Thoracic aorta (tissue), 2 donors: ENCODE measurements around the gene GATB. TPM values are rescaled to one million over a fixed set of nuclear protein-coding genes. Genes with fewer than 3 reads are reported as not detected.
"Not testable (repeated sequence)": the region's sequence is repeated elsewhere in the genome, so short reads cannot be mapped to it uniquely, and the experiment has no call there.

ENCODE experiments used
- ATAC-seq: fragments of 150-250 bp; one replicate; pipeline ENCODE4 v1.8.0; 2017; ENCODE audit warnings: low read depth; ENCODE audit not compliant: insufficient number of reproducible peaks, low FRiP score
- DNase-seq: peaks from one replicate; pipeline ENCODE4 v3.0.0-alpha.2; 2020; ENCODE audit warnings: low spot score
- H3K27ac ChIP-seq, 2 donors: fragments of 200-600 bp; sonication (generic); 1 replicate in 1 of 2; 2 replicates in 1 of 2; pipeline ENCODE4 v1.5.1; 2016; ENCODE audit warnings: mild to moderate bottlenecking in 2 of 2, moderate library complexity in 2 of 2
- H3K27me3 ChIP-seq: fragments of 200-600 bp; sonication (generic); replicated peaks from 2 replicates; pipeline ENCODE4 v1.6.0; 2016; ENCODE audit warnings: mild to moderate bottlenecking; ENCODE audit not compliant: insufficient read depth
- H3K36me3 ChIP-seq: fragments of 200-600 bp; sonication (generic); one replicate; pipeline ENCODE4 v1.5.1; 2016
- H3K4me1 ChIP-seq, 2 donors: fragments of 200-600 bp; sonication (generic); 1 replicate in 1 of 2; 2 replicates in 1 of 2; pipeline versions ENCODE4 v1.5.1 to v1.6.0; 2016; ENCODE audit warnings: low read depth in 2 of 2, mild to moderate bottlenecking in 1 of 2; ENCODE audit not compliant: control insufficient read depth in 1 of 2
- H3K4me3 ChIP-seq: fragments of 200-600 bp; sonication (generic); 2 replicates; pipeline ENCODE4 v1.5.1; 2016; ENCODE audit warnings: mild to moderate bottlenecking
- H3K9me3 ChIP-seq: fragments of 200-600 bp; sonication (generic); 2 replicates; pipeline ENCODE4 v1.5.1; 2016
- CTCF ChIP-seq: fragments of 200-600 bp; sonication (generic); IDR thresholded peaks from one replicate; pipeline ENCODE4 v1.5.1; 2019; ENCODE audit warnings: antibody characterized with exemption
- total RNA-seq, 2 donors: library from RNA; depleted of rRNA; stranded (reverse); fragments of >200 nt; gene quantifications; one replicate each; pipeline versions ENCODE4 v1.1.0 to v1.2.3, GENCODE V29; 2016

The GATB gene
- total RNA-seq, 2 donors from 2014 or later: 7.7 to 27.2 TPM

GRCh38 chr4:151745481-151746231, 15.2 kb downstream of the GATB start:
- H3K4me3 ChIP-seq: no peak overlapping the region
- H3K27me3 ChIP-seq: no peaks in the 10 kb centered on the region
- DNase-seq (no peak), ATAC-seq (no peak)
- H3K36me3 ChIP-seq: no peaks in the 10 kb centered on the region
- no peaks in the 10 kb centered on the region for H3K9me3 ChIP-seq
- H3K4me1 ChIP-seq: no peaks in the 10 kb centered on the region
- TF ChIP-seq CTCF: no peak
- H3K27ac ChIP-seq: no peak overlapping the region

GRCh38 chr4:151744614-151745013, 16.2 kb downstream of the GATB start:
- H3K4me3 ChIP-seq: no peak overlapping the region
- DNase-seq (no peak), ATAC-seq (no peak)
- H3K4me1 ChIP-seq: no peaks in the 10 kb centered on the region
- H3K27ac ChIP-seq: no peak overlapping the region
- H3K27me3 ChIP-seq: no peaks in the 10 kb centered on the region
- no peaks in the 10 kb centered on the region for H3K36me3 ChIP-seq
- no peaks in the 10 kb centered on the region for H3K9me3 ChIP-seq
- no peak for TF ChIP-seq CTCF

GRCh38 chr4:151743894-151744293, 16.9 kb downstream of the GATB start:
- no peaks in the 10 kb centered on the region for H3K9me3 ChIP-seq
- TF ChIP-seq CTCF: no peak
- ATAC-seq (no peak), DNase-seq (no peak)
- H3K4me1 ChIP-seq: no peaks in the 10 kb centered on the region
- no peak overlapping the region for H3K27ac ChIP-seq
- no peaks in the 10 kb centered on the region for H3K36me3 ChIP-seq
- H3K27me3 ChIP-seq: no peaks in the 10 kb centered on the region
- H3K4me3 ChIP-seq: no peak overlapping the region

GRCh38 chr4:151743128-151743854, 17.5 kb downstream of the GATB start:
- no peak for TF ChIP-seq CTCF
- Histone ChIP-seq H3K9me3 (no peaks in the 10 kb centered on the region), H3K27me3 (no peaks in the 10 kb centered on the region), H3K36me3 (no peaks in the 10 kb centered on the region), H3K4me3 (no peak overlapping the region), H3K27ac (no peak overlapping the region), H3K4me1 (no peaks in the 10 kb centered on the region)
- ATAC-seq (no peak), DNase-seq (no peak)

- DNase-seq (no peak), ATAC-seq (no peak)
- Histone ChIP-seq H3K36me3 (no peaks in the 10 kb centered on the region), H3K27ac (no peak overlapping the region), H3K27me3 (no peaks in the 10 kb centered on the region), H3K9me3 (peaks cover 4% of the 10 kb centered on the region), H3K4me3 (no peak overlapping the region), H3K4me1 (no peaks in the 10 kb centered on the region)
- no peak for TF ChIP-seq CTCF
These were observed 21.9 kb downstream of the GATB start for GRCh38 chr4:151738720-151739517.

- H3K4me3 ChIP-seq, ATAC-seq, H3K9me3 ChIP-seq, H3K4me1 ChIP-seq, H3K27ac ChIP-seq, H3K27me3 ChIP-seq, H3K36me3 ChIP-seq, DNase-seq: not testable (repeated sequence)
These were observed 24.0 kb downstream of the GATB start for GRCh38 chr4:151736852-151737251.
